BE2C (cell line): ENCODE data around the gene VPS35L.

ENCODE experiments used
- DNase-seq: peaks from one replicate; pipeline ENCODE4 v3.0.0-alpha.2; 2020
- H3K27me3 ChIP-seq: fragments of 250-450 bp; sonication (Bioruptor Pico); 2 replicates; pipeline ENCODE4 v1.5.1; 2020; ENCODE audit warnings: mild to moderate bottlenecking
- H3K36me3 ChIP-seq: fragments of 250-450 bp; sonication (Bioruptor Pico); 2 replicates; pipeline ENCODE4 v1.5.1; 2020; ENCODE audit warnings: mild to moderate bottlenecking
- H3K4me1 ChIP-seq: fragments of 250-450 bp; sonication (Bioruptor Pico); 2 replicates; pipeline ENCODE4 v1.5.1; 2020
- H3K4me3 ChIP-seq: 2 replicates; pipeline ENCODE4 v1.5.1; 2011; ENCODE audit warnings: low read depth, low read length
- H3K9me3 ChIP-seq: fragments of 250-450 bp; sonication (Bioruptor Pico); 2 replicates; pipeline ENCODE4 v1.5.1; 2020
- CTCF ChIP-seq: IDR thresholded peaks from 2 replicates; pipeline ENCODE4 v1.5.1; 2012; ENCODE audit warnings: mild to moderate bottlenecking, low read depth, low read length

The VPS35L gene

GRCh38 chr16:19705843-19706242 is 150.3 kb downstream of the VPS35L start:
- Histone ChIP-seq H3K4me3 (no peak overlapping the region), H3K27me3 (no peaks in the 10 kb centered on the region), H3K4me1 (no peaks in the 10 kb centered on the region), H3K9me3 (no peaks in the 10 kb centered on the region), H3K36me3 (peaks cover 66% of the 10 kb centered on the region)
- no peak for TF ChIP-seq CTCF
- no peak for DNase-seq

- no peak for DNase-seq
- Histone ChIP-seq H3K4me3 (no peak overlapping the region), H3K4me1 (no peaks in the 10 kb centered on the region), H3K36me3 (peaks cover 69% of the 10 kb centered on the region), H3K27me3 (no peaks in the 10 kb centered on the region), H3K9me3 (no peaks in the 10 kb centered on the region)
- no peak for TF ChIP-seq CTCF
Measured at GRCh38 chr16:19706846-19707245, 151.3 kb downstream of the VPS35L start.

- Histone ChIP-seq H3K4me3 (no peak overlapping the region), H3K27me3 (no peaks in the 10 kb centered on the region), H3K4me1 (no peaks in the 10 kb centered on the region), H3K36me3 (peaks cover 67% of the 10 kb centered on the region), H3K9me3 (no peaks in the 10 kb centered on the region)
- DNase-seq, result no peak
- no peak for TF ChIP-seq CTCF
Measured at GRCh38 chr16:19707569-19708295, 152.2 kb downstream of the VPS35L start.

GRCh38 chr16:19708296-19709205 is 153.0 kb downstream of the VPS35L start:
- H3K9me3 ChIP-seq, result no peaks in the 10 kb centered on the region
- DNase-seq, result no peak
- no peaks in the 10 kb centered on the region for H3K4me1 ChIP-seq
- TF ChIP-seq CTCF, result no peak
- no peaks in the 10 kb centered on the region for H3K27me3 ChIP-seq
- H3K4me3 ChIP-seq, result no peak overlapping the region
- H3K36me3 ChIP-seq, result peaks cover 71% of the 10 kb centered on the region

GRCh38 chr16:19709381-19710136 is 154.1 kb downstream of the VPS35L start:
- Histone ChIP-seq H3K27me3 (no peaks in the 10 kb centered on the region), H3K36me3 (peaks cover 68% of the 10 kb centered on the region), H3K4me3 (no peak overlapping the region), H3K4me1 (no peaks in the 10 kb centered on the region), H3K9me3 (no peaks in the 10 kb centered on the region)
- TF ChIP-seq CTCF, result no peak
- DNase-seq, result no peak
